K562 (cell line): ENCODE measurements around the gene REM2. TPM values are rescaled to one million over a fixed set of nuclear protein-coding genes. Genes with fewer than 3 reads are reported as not detected.

Source experiments
- CBFA2T2 ChIP-seq: fragments of 450-650 bp; conservative IDR thresholded peaks from 2 replicates; pipeline ENCODE4 v1.6.1; 2017; ENCODE audit warnings: mild to moderate bottlenecking
- CTCFL ChIP-seq: IDR thresholded peaks from 2 replicates; pipeline ENCODE4 v1.6.1; 2011; ENCODE audit warnings: borderline replicate concordance, low read depth, mild to moderate bottlenecking, moderate library complexity, low read length; ENCODE audit not compliant: insufficient read depth, poor library complexity, severe bottlenecking
- ELF4 ChIP-seq: fragments of 450-650 bp; formaldehyde crosslinking; IDR thresholded peaks from 2 replicates; pipeline ENCODE4 v1.4.0; 2022; ENCODE audit warnings: missing genetic modification characterization
- FOXA3 ChIP-seq, 2 experiments: fragments of 450-650 bp in 1 of 2; sonication (generic) in 1 of 2; formaldehyde crosslinking; IDR thresholded peaks in 1 of 2; conservative IDR thresholded peaks in 1 of 2; 2 replicates each; pipeline versions ENCODE4 v1.4.0 to v1.8.0; 2020 to 2022; ENCODE audit warnings: mild to moderate bottlenecking in 2 of 2, missing genetic modification reagents in 1 of 2
- FOXM1 ChIP-seq, 2 experiments: fragments of 450-650 bp in 1 of 2; sonication (generic) in 1 of 2; formaldehyde crosslinking in 1 of 2; IDR thresholded peaks; 2 replicates each; pipeline versions ENCODE4 v1.6.1 to v1.9.0; 2017 to 2022; ENCODE audit warnings: low read depth in 2 of 2, mild to moderate bottlenecking in 2 of 2, missing genetic modification reagents in 1 of 2, moderate library complexity in 1 of 2
- IRF2 ChIP-seq: sonication (generic); formaldehyde crosslinking; IDR thresholded peaks from 2 replicates; pipeline ENCODE4 v1.8.1; 2022; ENCODE audit warnings: mild to moderate bottlenecking, missing genetic modification reagents
- NFATC3 ChIP-seq: fragments of 450-650 bp; IDR thresholded peaks from 2 replicates; pipeline ENCODE4 v1.6.1; 2017; ENCODE audit warnings: mild to moderate bottlenecking
- POLR2G ChIP-seq: fragments of 200-400 bp; formaldehyde crosslinking; IDR thresholded peaks from 2 replicates; pipeline ENCODE4 v1.6.1; 2017; ENCODE audit warnings: low read depth, mild to moderate bottlenecking, antibody characterized with exemption, low read length, moderate library complexity
- SMAD1 ChIP-seq: fragments of 150-350 bp; IDR thresholded peaks from 2 replicates; pipeline ENCODE4 v1.6.1; 2014; ENCODE audit warnings: low read length, low read depth; ENCODE audit not compliant: partially characterized antibody
- SMARCA5 ChIP-seq: fragments of 450-650 bp; IDR thresholded peaks from 2 replicates; pipeline ENCODE4 v1.6.1; 2016
- ZNF140 ChIP-seq: fragments of 250-450 bp; sonication (Bioruptor Pico); IDR thresholded peaks from 2 replicates; pipeline ENCODE4 v1.8.0; 2021; ENCODE audit warnings: moderate library complexity, mild to moderate bottlenecking, inconsistent platforms
- ZNF311 ChIP-seq: fragments of 250-450 bp; sonication (Bioruptor Pico); IDR thresholded peaks from 2 replicates; pipeline ENCODE4 v1.4.0; 2020; ENCODE audit warnings: mild to moderate bottlenecking, moderate library complexity
- polyA plus RNA-seq, 8 experiments: library from polyadenylated mRNA; depleted of rRNA in 4 of 8; stranded (reverse) in 5 of 8; unstranded in 3 of 8; fragments of >200 nt; fragmentation: Nextera tagmentation in 2 of 8; fragmentation: Illumina TruSeq in 1 of 8; extraction: Ambion mirVana in 2 of 8; extraction: Trizol in 1 of 8; gene quantifications; 2 replicates each; pipeline versions ENCODE4 v1.2.1 to v1.2.3, GENCODE V29; 2011 to 2014; ENCODE audit warnings: inconsistent platforms in 1 of 8, missing spikeins in 1 of 8
- total RNA-seq, 7 experiments: library from RNA; depleted of rRNA in 6 of 7; stranded (reverse); fragments of >200 nt in 6 of 7; fragmentation: Illumina TruSeq in 2 of 7; extraction: Trizol in 2 of 7; gene quantifications; 2 replicates each; pipeline versions ENCODE4 v1.2.1 to v1.2.3, GENCODE V29; 2011 to 2021; ENCODE audit warnings: low replicate concordance in 1 of 7
- TF ChIP-seq, protein P1 (sequence below), 3 experiments: IDR thresholded peaks in 2 of 3; conservative IDR thresholded peaks in 1 of 3; 2 replicates each; pipeline ENCODE4 v1.5.1; 2011 to 2012; ENCODE audit warnings: low read length in 3 of 3, mild to moderate bottlenecking in 3 of 3, control low read depth in 2 of 3, improper control_type of control experiment in 1 of 3, inconsistent platforms in 1 of 3, low read depth in 1 of 3, mixed read lengths in 1 of 3, moderate library complexity in 1 of 3; ENCODE audit not compliant: insufficient read depth in 2 of 3
- TF ChIP-seq, protein P2 (sequence below), 2 experiments: fragments of 450-650 bp; IDR thresholded peaks; 2 replicates each; pipeline ENCODE4 v1.6.1; 2018; ENCODE audit warnings: mild to moderate bottlenecking in 2 of 2, low read depth in 1 of 2; ENCODE audit not compliant: partially characterized antibody in 2 of 2
- TF ChIP-seq, protein P3 (sequence below): fragments of 450-650 bp; IDR thresholded peaks from 2 replicates; pipeline ENCODE4 v1.6.1; 2016; ENCODE audit warnings: borderline replicate concordance

The REM2 gene
- total and polyA plus RNA-seq, 9 of the 15 experiments (the other 6 are each of a cell fraction or from before 2014, with no cell fraction given) = 0.18 to 1.0 (median 0.38) TPM

- TF ChIP-seq POLR2G (peak; percentile 93), FOXA3 (CRISPR knock-in tag; conservative IDR thresholded peaks at IDR 0.05 in 1 of 2, IDR thresholded peaks at IDR 0.05 in 1 of 2) (peak in 1 of 2 experiments; percentile 49; a peak in 1 of 4 replicates), IRF2 (CRISPR knock-in tag) (no peak), ZNF140 (CRISPR knock-in tag) (no peak), CBFA2T2 (no peak), SMARCA5 (peak; percentile 10; the same call in 1 of the 2 replicates), CTCFL (peak; percentile 3), NFATC3 (0 out of 2 replicates have a peak, but pooled peaks have one; percentile 57), ELF4 (CRISPR knock-in tag) (0 out of 2 replicates have a peak, but pooled peaks have one; percentile 70), SMAD1 (peak; percentile 19), ZNF311 (CRISPR knock-in tag) (no peak), FOXM1 (IDR thresholded peaks at IDR 0.05; ENCODE audit: low read depth) (peak; percentile 29; the same call in 1 of the 2 replicates), FOXM1 (CRISPR knock-in tag; IDR thresholded peaks at IDR 0.05; ENCODE audit: low read depth) (no peak)
- TF ChIP-seq, protein P1, sequence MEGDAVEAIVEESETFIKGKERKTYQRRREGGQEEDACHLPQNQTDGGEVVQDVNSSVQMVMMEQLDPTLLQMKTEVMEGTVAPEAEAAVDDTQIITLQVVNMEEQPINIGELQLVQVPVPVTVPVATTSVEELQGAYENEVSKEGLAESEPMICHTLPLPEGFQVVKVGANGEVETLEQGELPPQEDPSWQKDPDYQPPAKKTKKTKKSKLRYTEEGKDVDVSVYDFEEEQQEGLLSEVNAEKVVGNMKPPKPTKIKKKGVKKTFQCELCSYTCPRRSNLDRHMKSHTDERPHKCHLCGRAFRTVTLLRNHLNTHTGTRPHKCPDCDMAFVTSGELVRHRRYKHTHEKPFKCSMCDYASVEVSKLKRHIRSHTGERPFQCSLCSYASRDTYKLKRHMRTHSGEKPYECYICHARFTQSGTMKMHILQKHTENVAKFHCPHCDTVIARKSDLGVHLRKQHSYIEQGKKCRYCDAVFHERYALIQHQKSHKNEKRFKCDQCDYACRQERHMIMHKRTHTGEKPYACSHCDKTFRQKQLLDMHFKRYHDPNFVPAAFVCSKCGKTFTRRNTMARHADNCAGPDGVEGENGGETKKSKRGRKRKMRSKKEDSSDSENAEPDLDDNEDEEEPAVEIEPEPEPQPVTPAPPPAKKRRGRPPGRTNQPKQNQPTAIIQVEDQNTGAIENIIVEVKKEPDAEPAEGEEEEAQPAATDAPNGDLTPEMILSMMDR (IDR thresholded peaks at IDR 0.05 in 2 of 3, conservative IDR thresholded peaks at IDR 0.05 in 1 of 3; ENCODE audit: insufficient read depth in 2 of 3, low read depth in 1 of 3, low read length in 3 of 3) = peak; percentile 13 to 52 (median 18); a peak in 3 of 6 replicates
- TF ChIP-seq, protein P2, sequence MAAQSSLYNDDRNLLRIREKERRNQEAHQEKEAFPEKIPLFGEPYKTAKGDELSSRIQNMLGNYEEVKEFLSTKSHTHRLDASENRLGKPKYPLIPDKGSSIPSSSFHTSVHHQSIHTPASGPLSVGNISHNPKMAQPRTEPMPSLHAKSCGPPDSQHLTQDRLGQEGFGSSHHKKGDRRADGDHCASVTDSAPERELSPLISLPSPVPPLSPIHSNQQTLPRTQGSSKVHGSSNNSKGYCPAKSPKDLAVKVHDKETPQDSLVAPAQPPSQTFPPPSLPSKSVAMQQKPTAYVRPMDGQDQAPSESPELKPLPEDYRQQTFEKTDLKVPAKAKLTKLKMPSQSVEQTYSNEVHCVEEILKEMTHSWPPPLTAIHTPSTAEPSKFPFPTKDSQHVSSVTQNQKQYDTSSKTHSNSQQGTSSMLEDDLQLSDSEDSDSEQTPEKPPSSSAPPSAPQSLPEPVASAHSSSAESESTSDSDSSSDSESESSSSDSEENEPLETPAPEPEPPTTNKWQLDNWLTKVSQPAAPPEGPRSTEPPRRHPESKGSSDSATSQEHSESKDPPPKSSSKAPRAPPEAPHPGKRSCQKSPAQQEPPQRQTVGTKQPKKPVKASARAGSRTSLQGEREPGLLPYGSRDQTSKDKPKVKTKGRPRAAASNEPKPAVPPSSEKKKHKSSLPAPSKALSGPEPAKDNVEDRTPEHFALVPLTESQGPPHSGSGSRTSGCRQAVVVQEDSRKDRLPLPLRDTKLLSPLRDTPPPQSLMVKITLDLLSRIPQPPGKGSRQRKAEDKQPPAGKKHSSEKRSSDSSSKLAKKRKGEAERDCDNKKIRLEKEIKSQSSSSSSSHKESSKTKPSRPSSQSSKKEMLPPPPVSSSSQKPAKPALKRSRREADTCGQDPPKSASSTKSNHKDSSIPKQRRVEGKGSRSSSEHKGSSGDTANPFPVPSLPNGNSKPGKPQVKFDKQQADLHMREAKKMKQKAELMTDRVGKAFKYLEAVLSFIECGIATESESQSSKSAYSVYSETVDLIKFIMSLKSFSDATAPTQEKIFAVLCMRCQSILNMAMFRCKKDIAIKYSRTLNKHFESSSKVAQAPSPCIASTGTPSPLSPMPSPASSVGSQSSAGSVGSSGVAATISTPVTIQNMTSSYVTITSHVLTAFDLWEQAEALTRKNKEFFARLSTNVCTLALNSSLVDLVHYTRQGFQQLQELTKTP (IDR thresholded peaks at IDR 0.05; ENCODE audit: low read depth in 1 of 2, partially characterized antibody in 2 of 2) = peak in 1 of 2 experiments; percentile 69
- TF ChIP-seq, protein P3, sequence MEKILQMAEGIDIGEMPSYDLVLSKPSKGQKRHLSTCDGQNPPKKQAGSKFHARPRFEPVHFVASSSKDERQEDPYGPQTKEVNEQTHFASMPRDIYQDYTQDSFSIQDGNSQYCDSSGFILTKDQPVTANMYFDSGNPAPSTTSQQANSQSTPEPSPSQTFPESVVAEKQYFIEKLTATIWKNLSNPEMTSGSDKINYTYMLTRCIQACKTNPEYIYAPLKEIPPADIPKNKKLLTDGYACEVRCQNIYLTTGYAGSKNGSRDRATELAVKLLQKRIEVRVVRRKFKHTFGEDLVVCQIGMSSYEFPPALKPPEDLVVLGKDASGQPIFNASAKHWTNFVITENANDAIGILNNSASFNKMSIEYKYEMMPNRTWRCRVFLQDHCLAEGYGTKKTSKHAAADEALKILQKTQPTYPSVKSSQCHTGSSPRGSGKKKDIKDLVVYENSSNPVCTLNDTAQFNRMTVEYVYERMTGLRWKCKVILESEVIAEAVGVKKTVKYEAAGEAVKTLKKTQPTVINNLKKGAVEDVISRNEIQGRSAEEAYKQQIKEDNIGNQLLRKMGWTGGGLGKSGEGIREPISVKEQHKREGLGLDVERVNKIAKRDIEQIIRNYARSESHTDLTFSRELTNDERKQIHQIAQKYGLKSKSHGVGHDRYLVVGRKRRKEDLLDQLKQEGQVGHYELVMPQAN = peak; percentile 30
These were observed 11.6 kb upstream of the REM2 start, which contains the start of gene LRP10 (continued) for GRCh38 chr14:22871224-22872032.
